Liver (tissue), 9 donors: ENCODE measurements around the gene HOXB3. TPM values are rescaled to one million over a fixed set of nuclear protein-coding genes. Genes with fewer than 3 reads are reported as not detected.

Experiments
- DNase-seq: peaks from one replicate; pipeline ENCODE4 v3.0.0-alpha.2; 2017; ENCODE audit warnings: low spot score
- H3K27ac ChIP-seq, 2 donors: one replicate each; pipeline ENCODE4 v1.7.0; 2013; ENCODE audit warnings: inconsistent platforms in 2 of 2, low read length in 2 of 2, control low read depth in 1 of 2, low read depth in 1 of 2, mild to moderate bottlenecking in 1 of 2
- H3K27me3 ChIP-seq, 4 donors: one replicate each; pipeline versions ENCODE4 v1.6.1 to v1.7.0; 2013; ENCODE audit warnings: low read length in 3 of 4, inconsistent platforms in 1 of 4, mild to moderate bottlenecking in 1 of 4, moderate library complexity in 1 of 4; ENCODE audit not compliant: control insufficient read depth in 4 of 4, insufficient read depth in 4 of 4
- H3K36me3 ChIP-seq, 4 donors: one replicate each; pipeline versions ENCODE4 v1.6.1 to v1.7.0; 2013; ENCODE audit warnings: low read length in 3 of 4, mild to moderate bottlenecking in 3 of 4, low read depth in 1 of 4, moderate library complexity in 1 of 4; ENCODE audit not compliant: control insufficient read depth in 4 of 4, insufficient read depth in 3 of 4
- H3K4me1 ChIP-seq, 4 donors: one replicate each; pipeline versions ENCODE4 v1.6.1 to v1.7.0; 2013; ENCODE audit warnings: low read length in 3 of 4, mild to moderate bottlenecking in 3 of 4, moderate library complexity in 1 of 4; ENCODE audit not compliant: control insufficient read depth in 4 of 4, insufficient read depth in 4 of 4
- H3K4me3 ChIP-seq, 3 donors: one replicate each; pipeline versions ENCODE4 v1.6.1 to v1.7.0; 2013; ENCODE audit warnings: low read length in 3 of 3, control low read depth in 1 of 3, low read depth in 1 of 3, mild to moderate bottlenecking in 1 of 3
- H3K9ac ChIP-seq, 2 donors: one replicate each; pipeline ENCODE4 v1.7.0; 2013; ENCODE audit warnings: low read length in 2 of 2, mild to moderate bottlenecking in 2 of 2, moderate library complexity in 2 of 2, control low read depth in 1 of 2, low read depth in 1 of 2
- H3K9me3 ChIP-seq, 4 donors: one replicate each; pipeline versions ENCODE4 v1.6.1 to v1.7.0; 2013; ENCODE audit warnings: low read length in 3 of 4; ENCODE audit not compliant: control insufficient read depth in 4 of 4
- ATF3 ChIP-seq: IDR thresholded peaks from 2 replicates; pipeline ENCODE4 v1.6.1; 2016; ENCODE audit warnings: antibody characterized with exemption
- CTCF ChIP-seq: fragments of 150-350 bp; IDR thresholded peaks from 2 replicates; pipeline ENCODE4 v1.5.1; 2017; ENCODE audit warnings: improper control_type of control experiment, low read depth, low read length; ENCODE audit not compliant: missing input control
- EGR1 ChIP-seq, 2 donors: IDR thresholded peaks; 2 replicates each; pipeline ENCODE4 v1.6.1; 2016 to 2018; ENCODE audit warnings: antibody characterized with exemption in 2 of 2, low read depth in 2 of 2
- FOXA1 ChIP-seq: IDR thresholded peaks from 2 replicates; pipeline ENCODE4 v1.6.1; 2016; ENCODE audit warnings: antibody characterized with exemption
- FOXA2 ChIP-seq: IDR thresholded peaks from 2 replicates; pipeline ENCODE4 v1.6.1; 2016; ENCODE audit warnings: antibody characterized with exemption
- GABPA ChIP-seq, 2 donors: IDR thresholded peaks in 1 of 2; conservative IDR thresholded peaks in 1 of 2; 2 replicates each; pipeline ENCODE4 v1.6.1; 2016; ENCODE audit warnings: antibody characterized with exemption in 2 of 2, mild to moderate bottlenecking in 1 of 2, moderate library complexity in 1 of 2
- HNF4A ChIP-seq, 2 donors: conservative IDR thresholded peaks; 2 replicates each; pipeline ENCODE4 v1.6.1; 2016; ENCODE audit warnings: antibody characterized with exemption in 2 of 2, mild to moderate bottlenecking in 2 of 2
- MAX ChIP-seq: IDR thresholded peaks from 2 replicates; pipeline ENCODE4 v1.6.1; 2016; ENCODE audit warnings: antibody characterized with exemption
- RAD21 ChIP-seq, 2 donors: IDR thresholded peaks; 2 replicates each; pipeline ENCODE4 v1.6.1; 2016; ENCODE audit warnings: antibody characterized with exemption in 2 of 2, mild to moderate bottlenecking in 2 of 2
- RXRA ChIP-seq, 2 donors: IDR thresholded peaks; 2 replicates each; pipeline ENCODE4 v1.6.1; 2017 to 2018; ENCODE audit warnings: antibody characterized with exemption in 2 of 2, mild to moderate bottlenecking in 1 of 2
- SP1 ChIP-seq: IDR thresholded peaks from 2 replicates; pipeline ENCODE4 v1.6.1; 2018; ENCODE audit warnings: antibody characterized with exemption, mild to moderate bottlenecking
- YY1 ChIP-seq: IDR thresholded peaks from 2 replicates; pipeline ENCODE4 v1.6.1; 2016; ENCODE audit warnings: antibody characterized with exemption, mild to moderate bottlenecking
- ZBTB33 ChIP-seq: IDR thresholded peaks from 2 replicates; pipeline ENCODE4 v1.6.1; 2016; ENCODE audit warnings: antibody characterized with exemption
- WGBS: extraction: QIAGEN DNeasy Blood & Tissue Kit; methylation state at CpG from one replicate; pipeline ENCODE4 v1.1.7; 2013; 5-methylcytosine and 5-hydroxymethylcytosine counted together
- polyA plus RNA-seq, 2 donors: library from polyadenylated mRNA; stranded (reverse) in 1 of 2; unstranded in 1 of 2; fragments of 200-250 nt in 1 of 2; fragments of >200 nt in 1 of 2; fragmentation: Nextera tagmentation in 1 of 2; extraction: Ambion mirVana in 1 of 2; gene quantifications; one replicate each; pipeline versions ENCODE4 v1.2.1 to v1.2.3, GENCODE V29; 2013 to 2015
- total RNA-seq, 2 donors: library from RNA; depleted of rRNA; stranded (reverse); fragments of >200 nt; gene quantifications; one replicate each; pipeline ENCODE4 v1.2.3, GENCODE V29; 2014
- donor health status: healthy.
- donor health status: healthy.
- donor health status: healthy.
- donor health status: healthy.
- donor health status: healthy.

HOXB3 gene
- total and polyA plus RNA-seq, 4 donors: 0.75 to 2.2 (median 1.2) TPM

GRCh38 chr17:48639136-48639535, 49.1 kb upstream of the HOXB3 start:
- Histone ChIP-seq H3K9me3 (no peaks in the 10 kb centered on the region), H3K9ac (no peak overlapping the region), H3K4me1 (no peaks in the 10 kb centered on the region), H3K36me3 (no peaks in the 10 kb centered on the region), H3K27me3 (peaks cover 22 to 51% (median 25%) of the 10 kb centered on the region in 4 donors), H3K4me3 (no peak overlapping the region), H3K27ac (no peak overlapping the region)
- 19% methylated on average over 5 of the region's 5 CpGs for WGBS
- DNase-seq: no peak
- TF ChIP-seq RXRA (IDR thresholded peaks at IDR 0.05) (no peak), YY1 (no peak)

- Histone ChIP-seq H3K27ac (no peak overlapping the region), H3K36me3 (no peaks in the 10 kb centered on the region), H3K4me3 (no peak overlapping the region), H3K4me1 (peaks cover 0 to 3% (median 0%) of the 10 kb centered on the region in 4 donors), H3K9ac (no peak overlapping the region), H3K9me3 (no peaks in the 10 kb centered on the region), H3K27me3 (peaks cover 24 to 51% (median 26%) of the 10 kb centered on the region in 4 donors)
- TF ChIP-seq FOXA1: no peak
- TF ChIP-seq ZBTB33: no peak
- TF ChIP-seq ATF3: no peak
- TF ChIP-seq YY1: no peak
- no peak for TF ChIP-seq HNF4A (conservative IDR thresholded peaks at IDR 0.05)
- no peak for TF ChIP-seq CTCF
- TF ChIP-seq GABPA (IDR thresholded peaks at IDR 0.05 in 1 of 2, conservative IDR thresholded peaks at IDR 0.05 in 1 of 2): no peak
- TF ChIP-seq FOXA2: no peak
- no peak for TF ChIP-seq EGR1 (IDR thresholded peaks at IDR 0.05; ENCODE audit: low read depth in 2 of 2)
- no peak for TF ChIP-seq MAX
- TF ChIP-seq RAD21 (IDR thresholded peaks at IDR 0.05): no peak
- no peak for TF ChIP-seq SP1
- 28% methylated on average over 18 of the region's 18 CpGs for WGBS
- no peak for DNase-seq
Measured at GRCh38 chr17:48637323-48638260, 47.6 kb upstream of the HOXB3 start.
